Measurements from ENCODE around the gene TESK1.

DNA sequence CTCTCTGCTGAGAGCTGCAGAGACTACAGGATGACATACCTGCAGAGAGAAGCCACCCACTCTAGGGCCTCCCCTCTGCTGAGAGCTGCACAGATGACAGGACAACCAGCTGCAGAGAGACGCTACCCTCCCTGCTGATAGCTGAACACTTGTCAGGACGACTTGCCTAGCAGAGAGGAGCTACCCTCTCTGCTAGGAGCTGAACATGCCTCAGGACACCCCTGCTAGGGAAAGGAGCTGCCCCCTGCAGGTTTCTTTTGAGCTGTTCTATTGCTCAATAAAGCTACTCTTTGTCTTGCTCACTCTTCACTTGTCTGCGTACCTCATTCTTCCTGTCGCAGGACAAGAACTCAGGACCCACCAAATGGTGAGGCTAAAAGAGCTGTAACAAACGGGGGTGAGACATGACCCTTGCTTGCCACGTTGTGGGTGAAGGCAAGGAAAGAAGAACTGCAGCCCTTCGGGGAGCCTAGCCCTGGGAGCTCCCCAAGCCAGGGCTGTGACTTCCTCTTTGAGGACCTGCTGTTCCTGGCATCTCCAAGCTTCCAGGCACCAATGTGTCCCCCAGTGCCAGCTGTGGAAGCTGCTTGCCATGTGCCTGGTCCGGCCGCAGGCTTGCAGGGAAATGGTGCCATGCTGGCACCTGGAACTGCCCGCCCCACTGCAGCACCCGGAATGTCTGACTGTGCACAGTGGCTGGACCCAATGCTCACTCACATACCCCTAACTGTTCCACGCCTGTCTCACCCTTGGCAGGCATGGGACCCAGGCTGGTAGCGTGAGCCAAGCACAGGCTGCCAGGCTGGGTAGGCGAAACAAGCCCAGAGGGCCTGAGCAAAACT is 5.1 kb upstream of the TESK1 start:
- TF ChIP-seq, protein P1, sequence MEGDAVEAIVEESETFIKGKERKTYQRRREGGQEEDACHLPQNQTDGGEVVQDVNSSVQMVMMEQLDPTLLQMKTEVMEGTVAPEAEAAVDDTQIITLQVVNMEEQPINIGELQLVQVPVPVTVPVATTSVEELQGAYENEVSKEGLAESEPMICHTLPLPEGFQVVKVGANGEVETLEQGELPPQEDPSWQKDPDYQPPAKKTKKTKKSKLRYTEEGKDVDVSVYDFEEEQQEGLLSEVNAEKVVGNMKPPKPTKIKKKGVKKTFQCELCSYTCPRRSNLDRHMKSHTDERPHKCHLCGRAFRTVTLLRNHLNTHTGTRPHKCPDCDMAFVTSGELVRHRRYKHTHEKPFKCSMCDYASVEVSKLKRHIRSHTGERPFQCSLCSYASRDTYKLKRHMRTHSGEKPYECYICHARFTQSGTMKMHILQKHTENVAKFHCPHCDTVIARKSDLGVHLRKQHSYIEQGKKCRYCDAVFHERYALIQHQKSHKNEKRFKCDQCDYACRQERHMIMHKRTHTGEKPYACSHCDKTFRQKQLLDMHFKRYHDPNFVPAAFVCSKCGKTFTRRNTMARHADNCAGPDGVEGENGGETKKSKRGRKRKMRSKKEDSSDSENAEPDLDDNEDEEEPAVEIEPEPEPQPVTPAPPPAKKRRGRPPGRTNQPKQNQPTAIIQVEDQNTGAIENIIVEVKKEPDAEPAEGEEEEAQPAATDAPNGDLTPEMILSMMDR (conservative IDR thresholded peaks at IDR 0.05; ENCODE audit: low read depth in 2 of 2): peak; percentile 22 to 45
- no peak for TF ChIP-seq JUNB (IDR thresholded peaks at IDR 0.05; ENCODE audit: unreplicated experiment)
- TF ChIP-seq EZH2 (IDR thresholded peaks at IDR 0.05; ENCODE audit: low read depth, unreplicated experiment): no peak
- TF ChIP-seq, protein P2, sequence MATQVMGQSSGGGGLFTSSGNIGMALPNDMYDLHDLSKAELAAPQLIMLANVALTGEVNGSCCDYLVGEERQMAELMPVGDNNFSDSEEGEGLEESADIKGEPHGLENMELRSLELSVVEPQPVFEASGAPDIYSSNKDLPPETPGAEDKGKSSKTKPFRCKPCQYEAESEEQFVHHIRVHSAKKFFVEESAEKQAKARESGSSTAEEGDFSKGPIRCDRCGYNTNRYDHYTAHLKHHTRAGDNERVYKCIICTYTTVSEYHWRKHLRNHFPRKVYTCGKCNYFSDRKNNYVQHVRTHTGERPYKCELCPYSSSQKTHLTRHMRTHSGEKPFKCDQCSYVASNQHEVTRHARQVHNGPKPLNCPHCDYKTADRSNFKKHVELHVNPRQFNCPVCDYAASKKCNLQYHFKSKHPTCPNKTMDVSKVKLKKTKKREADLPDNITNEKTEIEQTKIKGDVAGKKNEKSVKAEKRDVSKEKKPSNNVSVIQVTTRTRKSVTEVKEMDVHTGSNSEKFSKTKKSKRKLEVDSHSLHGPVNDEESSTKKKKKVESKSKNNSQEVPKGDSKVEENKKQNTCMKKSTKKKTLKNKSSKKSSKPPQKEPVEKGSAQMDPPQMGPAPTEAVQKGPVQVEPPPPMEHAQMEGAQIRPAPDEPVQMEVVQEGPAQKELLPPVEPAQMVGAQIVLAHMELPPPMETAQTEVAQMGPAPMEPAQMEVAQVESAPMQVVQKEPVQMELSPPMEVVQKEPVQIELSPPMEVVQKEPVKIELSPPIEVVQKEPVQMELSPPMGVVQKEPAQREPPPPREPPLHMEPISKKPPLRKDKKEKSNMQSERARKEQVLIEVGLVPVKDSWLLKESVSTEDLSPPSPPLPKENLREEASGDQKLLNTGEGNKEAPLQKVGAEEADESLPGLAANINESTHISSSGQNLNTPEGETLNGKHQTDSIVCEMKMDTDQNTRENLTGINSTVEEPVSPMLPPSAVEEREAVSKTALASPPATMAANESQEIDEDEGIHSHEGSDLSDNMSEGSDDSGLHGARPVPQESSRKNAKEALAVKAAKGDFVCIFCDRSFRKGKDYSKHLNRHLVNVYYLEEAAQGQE (IDR thresholded peaks at IDR 0.05; ENCODE audit: unreplicated experiment): no peak
- TF ChIP-seq POLR2AphosphoS5 (IDR thresholded peaks at IDR 0.05; ENCODE audit: low read depth): no peak
- TF ChIP-seq, protein P3, sequence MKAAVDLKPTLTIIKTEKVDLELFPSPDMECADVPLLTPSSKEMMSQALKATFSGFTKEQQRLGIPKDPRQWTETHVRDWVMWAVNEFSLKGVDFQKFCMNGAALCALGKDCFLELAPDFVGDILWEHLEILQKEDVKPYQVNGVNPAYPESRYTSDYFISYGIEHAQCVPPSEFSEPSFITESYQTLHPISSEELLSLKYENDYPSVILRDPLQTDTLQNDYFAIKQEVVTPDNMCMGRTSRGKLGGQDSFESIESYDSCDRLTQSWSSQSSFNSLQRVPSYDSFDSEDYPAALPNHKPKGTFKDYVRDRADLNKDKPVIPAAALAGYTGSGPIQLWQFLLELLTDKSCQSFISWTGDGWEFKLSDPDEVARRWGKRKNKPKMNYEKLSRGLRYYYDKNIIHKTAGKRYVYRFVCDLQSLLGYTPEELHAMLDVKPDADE (IDR thresholded peaks at IDR 0.05): no peak
- TF ChIP-seq EZH2phosphoT487 (IDR thresholded peaks at IDR 0.05; ENCODE audit: unreplicated experiment): no peak
- TF ChIP-seq CREB1 (CRISPR knock-in tag; IDR thresholded peaks at IDR 0.05; ENCODE audit: low read depth): no peak
- TF ChIP-seq ZNF331 (CRISPR knock-in tag; IDR thresholded peaks at IDR 0.05; ENCODE audit: low read depth): no peak
- TF ChIP-seq STAT1 (IDR thresholded peaks at IDR 0.05; ENCODE audit: unreplicated experiment): no peak
- no peak for TF ChIP-seq NANOG (IDR thresholded peaks at IDR 0.05; ENCODE audit: borderline replicate concordance)
- TF ChIP-seq ZNF114 (CRISPR knock-in tag; IDR thresholded peaks at IDR 0.05): no peak
- TF ChIP-seq, protein P4, sequence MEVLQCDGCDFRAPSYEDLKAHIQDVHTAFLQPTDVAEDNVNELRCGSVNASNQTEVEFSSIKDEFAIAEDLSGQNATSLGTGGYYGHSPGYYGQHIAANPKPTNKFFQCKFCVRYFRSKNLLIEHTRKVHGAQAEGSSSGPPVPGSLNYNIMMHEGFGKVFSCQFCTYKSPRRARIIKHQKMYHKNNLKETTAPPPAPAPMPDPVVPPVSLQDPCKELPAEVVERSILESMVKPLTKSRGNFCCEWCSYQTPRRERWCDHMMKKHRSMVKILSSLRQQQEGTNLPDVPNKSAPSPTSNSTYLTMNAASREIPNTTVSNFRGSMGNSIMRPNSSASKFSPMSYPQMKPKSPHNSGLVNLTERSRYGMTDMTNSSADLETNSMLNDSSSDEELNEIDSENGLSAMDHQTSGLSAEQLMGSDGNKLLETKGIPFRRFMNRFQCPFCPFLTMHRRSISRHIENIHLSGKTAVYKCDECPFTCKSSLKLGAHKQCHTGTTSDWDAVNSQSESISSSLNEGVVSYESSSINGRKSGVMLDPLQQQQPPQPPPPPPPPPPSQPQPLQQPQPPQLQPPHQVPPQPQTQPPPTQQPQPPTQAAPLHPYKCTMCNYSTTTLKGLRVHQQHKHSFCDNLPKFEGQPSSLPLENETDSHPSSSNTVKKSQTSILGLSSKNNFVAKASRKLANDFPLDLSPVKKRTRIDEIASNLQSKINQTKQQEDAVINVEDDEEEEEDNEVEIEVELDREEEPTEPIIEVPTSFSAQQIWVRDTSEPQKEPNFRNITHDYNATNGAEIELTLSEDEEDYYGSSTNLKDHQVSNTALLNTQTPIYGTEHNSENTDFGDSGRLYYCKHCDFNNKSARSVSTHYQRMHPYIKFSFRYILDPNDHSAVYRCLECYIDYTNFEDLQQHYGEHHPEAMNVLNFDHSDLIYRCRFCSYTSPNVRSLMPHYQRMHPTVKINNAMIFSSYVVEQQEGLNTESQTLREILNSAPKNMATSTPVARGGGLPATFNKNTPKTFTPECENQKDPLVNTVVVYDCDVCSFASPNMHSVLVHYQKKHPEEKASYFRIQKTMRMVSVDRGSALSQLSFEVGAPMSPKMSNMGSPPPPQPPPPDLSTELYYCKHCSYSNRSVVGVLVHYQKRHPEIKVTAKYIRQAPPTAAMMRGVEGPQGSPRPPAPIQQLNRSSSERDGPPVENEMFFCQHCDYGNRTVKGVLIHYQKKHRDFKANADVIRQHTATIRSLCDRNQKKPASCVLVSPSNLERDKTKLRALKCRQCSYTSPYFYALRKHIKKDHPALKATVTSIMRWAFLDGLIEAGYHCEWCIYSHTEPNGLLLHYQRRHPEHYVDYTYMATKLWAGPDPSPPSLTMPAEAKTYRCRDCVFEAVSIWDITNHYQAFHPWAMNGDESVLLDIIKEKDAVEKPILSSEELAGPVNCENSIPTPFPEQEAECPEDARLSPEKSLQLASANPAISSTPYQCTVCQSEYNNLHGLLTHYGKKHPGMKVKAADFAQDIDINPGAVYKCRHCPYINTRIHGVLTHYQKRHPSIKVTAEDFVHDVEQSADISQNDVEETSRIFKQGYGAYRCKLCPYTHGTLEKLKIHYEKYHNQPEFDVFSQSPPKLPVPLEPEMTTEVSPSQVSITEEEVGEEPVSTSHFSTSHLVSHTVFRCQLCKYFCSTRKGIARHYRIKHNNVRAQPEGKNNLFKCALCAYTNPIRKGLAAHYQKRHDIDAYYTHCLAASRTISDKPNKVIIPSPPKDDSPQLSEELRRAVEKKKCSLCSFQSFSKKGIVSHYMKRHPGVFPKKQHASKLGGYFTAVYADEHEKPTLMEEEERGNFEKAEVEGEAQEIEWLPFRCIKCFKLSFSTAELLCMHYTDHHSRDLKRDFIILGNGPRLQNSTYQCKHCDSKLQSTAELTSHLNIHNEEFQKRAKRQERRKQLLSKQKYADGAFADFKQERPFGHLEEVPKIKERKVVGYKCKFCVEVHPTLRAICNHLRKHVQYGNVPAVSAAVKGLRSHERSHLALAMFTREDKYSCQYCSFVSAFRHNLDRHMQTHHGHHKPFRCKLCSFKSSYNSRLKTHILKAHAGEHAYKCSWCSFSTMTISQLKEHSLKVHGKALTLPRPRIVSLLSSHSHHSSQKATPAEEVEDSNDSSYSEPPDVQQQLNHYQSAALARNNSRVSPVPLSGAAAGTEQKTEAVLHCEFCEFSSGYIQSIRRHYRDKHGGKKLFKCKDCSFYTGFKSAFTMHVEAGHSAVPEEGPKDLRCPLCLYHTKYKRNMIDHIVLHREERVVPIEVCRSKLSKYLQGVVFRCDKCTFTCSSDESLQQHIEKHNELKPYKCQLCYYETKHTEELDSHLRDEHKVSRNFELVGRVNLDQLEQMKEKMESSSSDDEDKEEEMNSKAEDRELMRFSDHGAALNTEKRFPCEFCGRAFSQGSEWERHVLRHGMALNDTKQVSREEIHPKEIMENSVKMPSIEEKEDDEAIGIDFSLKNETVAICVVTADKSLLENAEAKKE (CRISPR knock-in tag; IDR thresholded peaks at IDR 0.05): no peak
